ENCODE measurements around the gene LRP6.

The LRP6 gene

GRCh38 chr12:12068751-12069150, 198.1 kb downstream of the LRP6 start:
- no peak for DNase-seq

All from activated T-cell treated with anti-CD3 and anti-CD28 coated beads for 4 hours (primary cell).